HPDE6-E6E7 (cell line): ENCODE results near the gene MRPS35.

Experiments
- DNase-seq: peaks from one replicate; pipeline ENCODE4 v3.0.0; 2011; ENCODE audit warnings: missing footprints; ENCODE audit errors: extremely low spot score

Gene MRPS35

DNA sequence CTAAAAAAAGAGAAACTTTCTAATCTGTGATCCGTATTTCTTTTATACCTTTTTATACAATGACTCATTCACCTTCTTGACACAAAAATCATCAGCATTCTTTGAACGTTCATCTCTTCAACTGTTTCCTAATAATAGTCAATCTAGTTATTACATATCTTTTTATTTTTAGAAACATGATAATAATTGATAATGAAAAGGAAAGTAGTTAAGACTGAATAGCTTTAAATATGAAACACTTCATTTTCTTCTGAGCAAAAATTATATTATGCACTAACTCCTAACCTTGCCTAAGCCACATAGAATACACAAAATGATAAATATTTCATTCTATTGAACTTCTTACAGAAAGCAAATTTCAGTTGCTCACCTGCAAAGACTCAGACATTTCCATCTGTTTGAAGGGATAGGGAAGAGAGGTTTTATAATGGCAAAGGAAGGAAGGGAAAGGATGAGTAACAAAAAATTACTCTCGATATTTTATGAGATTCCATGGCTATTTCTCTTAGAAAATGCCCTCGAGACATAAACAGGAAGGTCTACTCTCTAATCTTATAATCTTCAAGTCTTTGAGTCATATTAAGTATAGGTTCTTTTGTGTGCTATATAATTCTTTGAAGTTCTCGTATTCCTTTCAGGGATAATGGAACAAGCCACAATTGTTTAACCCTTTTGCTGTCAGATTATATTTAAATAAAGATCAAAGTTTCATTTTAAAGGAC lies 61.9 kb downstream of the MRPS35 start:
- no peak for DNase-seq

DNA sequence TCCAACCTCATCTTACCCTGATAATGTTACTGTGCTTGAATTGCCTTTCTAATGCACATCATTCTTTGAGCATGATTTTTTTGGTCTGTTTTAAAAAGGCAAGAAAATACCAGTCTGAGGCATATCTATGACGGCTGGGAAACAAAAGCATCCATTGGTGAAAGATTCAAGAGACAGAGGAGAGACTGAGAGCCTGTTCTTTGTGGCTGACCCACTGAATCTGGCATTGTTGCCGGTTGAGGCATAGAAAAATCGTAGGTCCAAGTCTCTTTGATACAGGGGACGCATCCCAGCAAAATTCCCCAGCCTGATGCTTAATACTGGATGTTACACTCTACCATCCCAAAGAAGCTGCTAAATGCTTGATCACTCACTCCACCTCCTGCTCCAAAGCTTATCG lies 66.5 kb downstream of the MRPS35 start:
- DNase-seq = no peak

DNA sequence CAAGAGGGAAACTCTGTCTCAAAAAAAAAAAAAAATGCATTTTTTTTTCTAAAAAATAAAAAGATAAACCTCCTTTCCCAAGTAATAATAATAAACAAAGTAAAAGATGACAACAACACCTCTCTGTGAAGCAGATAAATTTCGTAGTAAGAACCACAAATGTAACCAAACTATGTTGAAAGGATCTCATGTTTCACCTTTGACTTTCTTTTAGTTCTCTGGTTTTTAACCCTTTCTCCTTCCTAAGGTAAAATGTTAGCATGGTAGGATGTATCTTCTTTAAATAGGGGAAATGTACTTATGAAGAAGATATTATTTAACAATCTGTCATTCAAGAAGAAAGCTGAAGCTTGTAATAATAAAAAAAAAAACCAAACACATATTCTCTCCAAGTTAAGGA lies 67.6 kb downstream of the MRPS35 start:
- no peak for DNase-seq

DNA sequence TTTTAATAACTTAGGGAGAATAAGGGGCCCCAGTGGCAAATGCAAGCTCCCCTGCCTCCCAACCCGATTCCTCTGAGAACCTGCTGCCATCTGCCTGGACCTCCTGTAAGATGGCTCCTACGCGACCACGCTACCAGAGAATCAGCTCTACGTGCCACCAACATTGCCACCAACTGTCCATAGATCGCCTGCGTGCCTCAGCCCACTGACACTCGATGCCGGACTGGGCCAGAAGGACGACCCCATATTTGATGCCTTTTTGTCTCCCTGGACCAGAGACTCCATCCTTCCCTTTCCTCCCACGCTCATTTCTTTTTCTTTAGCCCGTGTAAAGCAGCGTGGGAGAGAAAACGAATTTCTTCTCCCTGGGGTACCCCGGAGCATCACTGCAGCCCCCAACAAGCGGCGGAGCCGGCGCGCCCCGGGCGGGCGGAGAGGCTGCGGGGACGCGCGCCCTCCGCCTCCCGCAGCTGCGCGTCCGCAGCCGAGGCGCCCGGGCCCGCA lies 68.8 kb downstream of the MRPS35 start:
- no peak for DNase-seq

DNA sequence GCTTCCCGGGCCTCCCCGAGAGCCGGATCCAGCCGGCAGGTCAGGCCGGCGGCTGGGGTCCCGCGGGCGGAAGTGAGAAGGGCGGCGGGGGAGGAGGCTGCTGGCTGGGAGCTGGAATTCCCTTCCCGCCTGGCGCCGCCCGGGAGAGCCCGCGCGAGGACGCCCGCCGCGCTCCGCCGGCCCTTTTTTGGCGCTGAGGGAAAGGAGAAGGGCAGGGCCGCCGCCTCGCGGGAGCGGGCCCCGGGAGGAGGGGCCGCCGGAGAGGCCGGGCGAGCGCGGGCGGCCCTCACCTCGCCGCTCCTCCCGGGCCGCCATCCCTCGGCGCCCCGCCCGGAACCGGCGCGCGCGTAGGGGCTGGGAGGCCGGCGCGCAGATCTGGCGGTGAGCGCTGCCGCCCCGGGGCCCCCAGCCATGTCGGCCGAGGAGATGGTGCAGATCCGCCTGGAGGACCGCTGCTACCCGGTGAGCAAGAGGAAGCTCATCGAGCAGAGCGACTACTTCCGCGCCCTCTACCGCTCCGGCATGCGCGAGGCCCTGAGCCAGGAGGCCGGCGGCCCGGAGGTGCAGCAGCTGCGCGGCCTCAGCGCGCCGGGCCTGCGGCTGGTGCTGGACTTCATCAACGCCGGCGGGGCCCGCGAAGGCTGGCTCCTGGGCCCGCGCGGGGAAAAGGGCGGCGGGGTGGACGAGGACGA lies 69.4 kb downstream of the MRPS35 start, which contains the start of the genes KLHL42 and MANSC4:
Gene KLHL42 (plus strand): TSS at position 314 of the 692 bp plus-strand sequence. CDS start 98 bp downstream, at position 412.
Gene MANSC4 (minus strand): TSS at position 317 of the 692 bp plus-strand sequence. CDS start 8,960 bp downstream, outside the sequence.
- peak; percentile 59 for DNase-seq

DNA sequence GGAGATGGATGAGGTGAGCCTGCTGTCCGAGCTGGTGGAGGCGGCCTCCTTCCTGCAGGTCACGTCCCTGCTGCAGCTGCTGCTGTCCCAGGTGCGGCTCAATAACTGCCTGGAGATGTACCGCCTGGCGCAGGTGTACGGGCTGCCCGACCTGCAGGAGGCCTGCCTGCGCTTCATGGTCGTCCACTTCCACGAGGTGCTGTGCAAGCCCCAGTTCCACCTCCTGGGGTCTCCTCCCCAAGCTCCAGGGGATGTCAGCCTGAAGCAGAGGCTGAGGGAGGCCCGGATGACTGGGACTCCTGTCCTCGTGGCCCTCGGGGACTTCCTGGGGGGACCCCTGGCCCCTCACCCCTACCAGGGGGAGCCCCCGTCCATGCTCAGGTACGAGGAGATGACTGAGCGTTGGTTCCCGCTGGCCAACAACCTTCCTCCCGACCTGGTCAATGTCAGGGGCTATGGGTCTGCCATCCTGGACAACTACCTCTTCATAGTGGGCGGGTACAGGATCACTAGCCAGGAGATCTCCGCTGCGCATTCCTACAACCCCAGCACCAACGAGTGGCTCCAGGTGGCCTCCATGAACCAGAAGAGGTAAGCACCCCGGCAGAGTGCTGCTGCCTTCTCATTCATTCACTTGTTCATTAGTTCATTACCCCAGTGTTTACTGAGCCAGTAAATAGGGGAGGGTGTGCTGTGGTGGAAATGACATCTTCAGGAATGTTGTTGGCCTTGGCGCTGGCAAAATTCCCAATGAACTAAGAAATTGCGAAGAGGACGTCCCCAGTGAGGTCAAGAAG lies 70.2 kb downstream of the MRPS35 start:
- DNase-seq = no peak

DNA sequence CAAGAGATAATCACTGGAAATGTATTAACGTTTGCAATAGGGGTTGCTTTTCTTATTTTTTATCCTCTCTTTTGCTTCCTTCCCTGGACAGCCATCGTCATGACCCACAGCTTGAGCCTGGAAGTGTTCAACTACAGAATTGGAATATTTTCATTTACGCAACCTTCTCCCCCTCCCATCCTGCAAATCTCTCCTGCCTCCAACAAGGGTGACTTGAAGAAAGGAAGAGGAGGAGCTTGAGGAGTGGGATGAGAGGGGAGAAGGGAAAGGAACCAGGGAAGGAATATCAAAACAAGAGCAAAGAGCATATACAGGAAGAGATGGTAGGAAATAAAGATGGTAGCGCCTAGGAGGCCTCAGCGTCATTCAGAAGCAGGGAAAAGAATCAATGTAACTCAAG lies 71.0 kb downstream of the MRPS35 start:
- no peak for DNase-seq

DNA sequence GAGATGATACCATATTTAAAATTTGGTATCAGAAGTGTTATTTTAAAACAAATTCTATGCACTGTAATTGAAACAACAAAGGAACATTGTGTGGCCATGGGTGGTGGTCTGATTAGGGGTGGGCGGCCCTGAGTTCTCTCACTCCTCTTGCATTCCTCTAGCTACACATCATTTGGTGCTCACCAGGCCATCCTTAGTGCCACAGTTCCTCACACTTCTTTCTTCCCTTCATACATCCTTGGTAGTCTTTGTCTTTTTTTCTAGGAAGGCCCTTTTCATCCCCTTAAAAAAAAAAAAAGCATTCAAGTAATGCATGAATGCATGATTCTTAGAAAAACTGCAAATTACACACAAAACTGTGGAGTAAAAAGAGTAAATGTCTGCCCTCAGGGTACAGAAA lies 71.8 kb downstream of the MRPS35 start:
- no peak for DNase-seq

DNA sequence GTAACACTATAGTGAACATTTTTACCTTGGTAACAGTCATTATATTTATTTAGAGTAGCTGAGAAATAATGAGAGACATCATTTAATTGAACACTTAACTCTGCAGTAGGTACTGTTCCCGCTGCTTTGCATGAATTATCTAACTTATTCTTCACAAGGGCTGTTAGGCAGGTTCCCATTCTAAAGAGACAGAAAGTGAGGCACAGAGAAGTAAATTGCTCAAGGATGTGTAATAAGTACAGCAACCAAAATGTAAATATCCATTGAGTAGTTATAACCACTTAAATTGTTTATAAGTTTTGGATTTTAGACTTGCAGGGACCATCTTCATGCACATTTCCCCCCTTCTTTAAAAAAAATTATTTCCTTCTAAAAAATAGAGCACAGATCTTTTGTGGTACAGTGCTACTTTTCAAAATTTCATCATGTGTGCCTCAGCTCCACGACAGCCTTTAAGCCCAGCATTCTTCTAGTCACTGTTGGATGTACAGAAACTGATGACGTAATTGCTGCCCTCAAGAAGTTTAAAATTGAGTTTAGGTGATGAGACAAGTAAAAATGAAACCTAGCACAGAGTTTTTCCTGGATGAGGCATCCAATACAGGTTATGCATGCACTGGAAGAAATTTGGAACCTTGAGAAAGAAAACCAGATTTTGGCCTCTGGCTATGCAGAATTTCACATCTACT lies 75.4 kb downstream of the MRPS35 start:
- no peak for DNase-seq

DNA sequence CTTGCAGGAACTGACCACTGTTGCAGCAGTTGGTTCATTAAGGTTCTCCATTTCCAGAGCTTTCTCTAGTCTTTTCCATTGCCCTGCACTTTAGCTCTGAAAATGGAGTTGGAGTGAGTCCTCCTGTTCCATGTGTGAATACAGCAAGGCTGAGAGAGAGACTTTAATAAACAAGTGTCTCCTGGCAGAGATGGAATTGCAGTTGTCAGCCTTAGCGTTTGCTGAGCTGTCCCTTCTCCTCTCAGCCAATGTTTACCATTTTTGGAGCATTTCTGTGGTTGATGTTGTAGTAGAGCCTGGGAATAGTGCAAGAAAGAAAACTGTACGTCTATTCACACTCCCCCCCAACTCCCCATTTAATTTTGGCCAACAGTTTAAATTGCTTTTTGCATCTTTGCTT lies 76.9 kb downstream of the MRPS35 start:
- DNase-seq = no peak

DNA sequence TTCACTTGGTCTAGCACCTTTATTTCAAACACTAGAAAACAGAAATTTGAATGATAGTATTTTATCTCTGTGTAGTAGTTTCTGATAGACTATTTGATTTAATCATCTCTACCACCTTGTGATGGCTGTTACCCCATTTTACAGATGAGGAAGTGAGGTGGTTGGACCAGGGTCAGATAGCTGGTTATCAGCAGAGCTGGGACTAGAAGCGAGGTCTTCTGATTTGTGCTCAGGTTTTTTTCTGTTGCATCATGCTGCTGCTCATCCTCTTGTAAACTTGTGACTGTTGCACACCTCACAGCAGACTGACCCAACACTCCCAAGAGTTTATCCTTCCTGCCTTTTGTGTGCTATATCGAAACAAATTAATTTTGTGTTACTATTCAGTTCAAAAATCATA lies 79.5 kb downstream of the MRPS35 start:
- no peak for DNase-seq

DNA sequence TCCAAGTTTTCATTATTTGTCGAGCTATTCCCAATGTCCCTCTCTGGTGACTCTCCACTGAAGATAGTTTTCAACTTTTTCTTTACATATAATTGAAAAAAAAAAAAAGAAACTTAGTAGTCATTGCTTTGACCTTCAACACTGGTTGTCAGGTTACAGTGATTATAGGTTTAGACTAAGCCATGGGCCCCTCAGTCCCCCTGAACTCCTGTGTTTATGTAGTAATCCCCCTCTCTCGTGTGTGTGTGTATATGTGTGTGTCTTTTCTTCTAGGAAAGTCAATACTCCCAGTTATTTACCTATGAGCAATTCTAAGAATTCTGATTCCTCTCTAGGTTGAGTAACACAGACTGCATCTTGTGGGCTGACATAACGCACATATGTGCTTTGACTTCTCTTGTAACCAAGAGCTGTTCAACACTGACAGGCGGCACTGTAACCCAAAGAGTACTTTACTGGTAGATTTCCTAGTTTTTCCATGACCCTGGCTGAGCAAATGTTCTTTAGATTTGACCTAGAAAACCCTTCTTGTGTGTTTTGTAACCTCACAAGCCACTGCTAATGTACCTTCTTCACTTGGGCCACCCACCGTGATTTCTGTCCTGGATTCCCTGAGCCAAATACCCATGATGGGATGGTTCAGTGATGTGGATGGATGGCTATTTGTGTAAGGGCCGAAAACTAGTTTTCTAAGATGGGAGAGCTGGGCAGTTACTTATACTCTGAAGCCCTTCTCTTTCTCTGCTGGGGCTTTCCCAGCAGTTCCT lies 84.4 kb downstream of the MRPS35 start:
- DNase-seq = no peak

DNA sequence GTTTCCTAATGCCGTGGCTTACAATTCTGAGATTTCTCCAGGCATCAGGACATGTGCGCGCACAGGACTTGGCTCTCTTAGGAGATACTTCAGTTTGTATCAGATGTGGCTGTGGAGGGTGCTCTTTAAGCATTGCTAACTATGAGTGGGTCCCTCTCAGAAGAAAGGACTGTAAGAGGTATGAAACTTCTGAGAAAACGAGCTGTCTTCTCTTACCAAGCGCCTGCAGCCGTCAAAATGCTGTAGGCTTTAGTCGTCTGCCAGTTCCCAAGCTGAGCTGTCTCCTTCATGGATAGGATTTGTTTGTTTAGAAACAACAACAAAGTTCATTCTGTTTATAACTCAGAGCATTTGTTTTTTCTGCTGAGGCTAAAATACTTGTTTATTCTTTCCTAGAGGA lies 85.5 kb downstream of the MRPS35 start:
- no peak for DNase-seq

DNA sequence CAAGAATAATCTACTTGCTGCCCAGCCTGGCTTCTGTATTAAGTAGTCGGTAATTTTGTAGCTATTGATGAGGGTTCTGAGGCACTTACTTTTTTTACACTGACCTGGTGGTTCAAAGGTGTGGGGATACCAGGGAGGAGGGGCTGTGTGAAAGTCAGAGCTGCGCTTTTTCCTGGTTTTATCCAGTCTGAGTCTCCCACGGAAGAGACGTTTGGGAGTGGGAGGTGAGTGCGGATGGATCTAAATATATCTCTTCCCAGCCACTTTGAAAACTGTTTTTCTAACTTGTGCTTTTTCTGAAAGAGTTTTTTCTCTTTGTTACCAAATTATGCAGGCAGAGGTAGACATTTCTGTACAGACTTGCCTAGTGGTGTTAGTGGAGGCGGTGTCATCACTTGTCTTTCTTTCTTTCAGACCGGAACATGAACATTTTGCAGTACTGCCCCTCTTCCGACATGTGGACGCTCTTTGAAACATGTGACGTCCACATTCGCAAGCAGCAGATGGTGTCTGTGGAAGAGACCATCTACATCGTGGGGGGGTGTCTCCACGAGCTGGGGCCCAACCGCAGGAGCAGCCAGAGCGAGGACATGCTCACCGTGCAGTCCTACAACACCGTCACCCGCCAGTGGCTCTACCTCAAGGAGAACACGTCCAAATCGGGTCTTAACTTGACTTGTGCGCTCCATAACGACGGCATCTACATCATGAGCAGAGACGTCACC lies 86.8 kb downstream of the MRPS35 start:
- DNase-seq = no peak

DNA sequence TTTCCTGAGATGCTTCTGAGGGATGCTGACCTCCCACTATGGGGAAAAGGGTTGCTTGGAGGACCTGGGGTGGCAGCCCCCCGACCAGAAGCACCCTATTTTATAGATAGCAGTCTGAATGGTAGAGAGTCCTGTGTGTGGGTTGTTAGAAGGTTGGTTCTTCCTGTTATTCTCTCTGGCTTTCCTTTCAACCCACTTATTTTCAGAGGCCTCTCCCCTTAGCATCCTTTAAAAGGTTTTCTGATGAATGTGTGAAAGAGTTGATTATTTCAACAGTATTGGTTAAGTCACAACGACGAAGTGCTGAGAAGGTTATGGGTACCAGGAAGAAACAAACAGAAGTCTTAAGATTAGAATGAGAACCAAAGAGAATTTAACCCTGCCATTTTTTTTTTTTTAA lies 90.2 kb downstream of the MRPS35 start:
- no peak for DNase-seq

DNA sequence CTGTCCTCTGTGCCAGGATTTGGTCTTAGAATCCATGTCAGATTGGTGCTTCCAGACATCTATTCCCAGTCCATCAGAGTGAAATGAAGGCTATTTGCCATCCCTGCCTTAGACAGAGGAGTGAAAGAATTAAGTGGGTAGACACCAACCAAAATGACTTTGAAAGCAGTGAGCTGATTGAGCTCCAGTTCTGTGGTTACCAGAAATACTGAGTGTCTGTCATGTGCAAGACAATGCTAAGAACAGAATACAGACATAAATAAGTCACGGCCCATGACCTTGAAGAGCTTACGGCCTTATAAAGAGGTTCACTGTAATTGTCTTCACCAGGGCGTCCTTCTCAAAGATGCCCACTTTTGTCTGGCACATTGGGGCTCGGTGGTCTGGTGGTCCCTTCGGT lies 91.0 kb downstream of the MRPS35 start:
- no peak for DNase-seq

DNA sequence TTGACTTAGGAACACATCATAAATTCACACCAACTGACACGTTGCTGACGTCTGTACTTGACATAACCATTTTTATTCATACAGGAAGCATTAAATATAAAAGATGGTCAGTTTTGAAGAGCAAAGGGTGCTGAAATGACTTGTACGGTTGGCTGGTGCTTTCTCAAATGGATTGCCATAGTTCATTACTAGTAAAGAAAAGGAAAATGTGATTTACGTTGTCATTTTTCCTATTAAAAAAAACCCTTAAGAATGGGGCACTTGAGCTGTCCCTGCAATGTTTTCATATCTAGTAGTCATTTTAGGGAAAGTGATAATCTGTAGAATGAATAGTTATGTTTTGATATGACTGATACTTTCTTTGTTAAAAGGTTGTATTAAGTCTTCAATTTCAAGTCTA lies 91.9 kb downstream of the MRPS35 start:
- DNase-seq = no peak

DNA sequence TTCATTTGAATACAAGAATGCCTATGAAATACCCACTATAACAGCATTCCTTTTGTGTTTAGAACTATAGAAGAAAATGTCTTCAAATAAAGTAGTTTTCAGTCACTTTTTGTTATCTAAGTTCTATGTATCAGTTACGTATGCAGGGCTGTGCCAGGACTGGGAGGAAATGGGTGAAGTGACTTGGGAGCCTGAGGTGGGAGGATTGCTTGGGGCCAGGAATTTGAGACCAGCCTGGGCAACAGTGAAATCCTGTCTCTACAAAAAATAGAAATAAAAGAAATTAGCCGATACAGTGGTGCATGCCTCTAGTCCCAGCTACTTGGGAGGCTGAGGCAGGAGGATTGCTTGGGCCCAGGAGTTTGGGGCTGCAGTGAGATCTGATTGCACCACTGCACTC lies 92.3 kb downstream of the MRPS35 start:
- no peak for DNase-seq

DNA sequence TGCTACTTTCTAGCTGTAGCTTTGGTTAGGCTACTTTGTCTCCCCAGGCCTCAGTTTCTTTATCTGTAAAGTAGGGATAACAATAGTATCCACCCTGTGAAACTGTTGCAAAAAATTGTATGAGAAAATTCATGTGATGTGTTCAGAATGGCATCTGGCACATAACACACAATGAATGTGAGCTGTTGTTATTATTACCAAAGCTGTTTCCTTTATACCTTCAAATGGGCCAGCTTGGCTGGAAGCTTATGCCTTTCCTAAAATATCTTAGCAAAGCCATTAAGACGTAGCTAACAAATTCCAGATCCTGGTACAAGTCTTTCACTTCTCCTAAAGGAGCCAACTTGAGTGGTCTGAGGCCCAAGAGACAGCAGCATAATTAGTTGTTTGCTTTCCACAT lies 94.6 kb downstream of the MRPS35 start:
- no peak for DNase-seq
